ENCODE measurements around the gene PSMD8. TPM values are rescaled to one million over a fixed set of nuclear protein-coding genes. Genes with fewer than 3 reads are reported as not detected.

PSMD8 gene
- total and polyA plus RNA-seq, 4 donors: 89.3 to 134 (median 119) TPM

GRCh38 chr19:38389957-38390924 is 15.9 kb downstream of the PSMD8 start:
- TF ChIP-seq MAX (IDR thresholded peaks at IDR 0.05): no peak
- no peak for TF ChIP-seq RAD21 (IDR thresholded peaks at IDR 0.05)
- no peak for TF ChIP-seq REST (IDR thresholded peaks at IDR 0.05)
- no peak for TF ChIP-seq FOXA1 (IDR thresholded peaks at IDR 0.05)
- no peak for TF ChIP-seq HNF4A (conservative IDR thresholded peaks at IDR 0.05)
- TF ChIP-seq JUND (IDR thresholded peaks at IDR 0.05): no peak
- no peak for TF ChIP-seq RXRA (IDR thresholded peaks at IDR 0.05)
- TF ChIP-seq SP1 (IDR thresholded peaks at IDR 0.05): no peak
- TF ChIP-seq GABPA (IDR thresholded peaks at IDR 0.05 in 1 of 2, conservative IDR thresholded peaks at IDR 0.05 in 1 of 2): no peak
- TF ChIP-seq CTCF (IDR thresholded peaks at IDR 0.05; ENCODE audit: low read depth, low read length, missing input control): no peak
- TF ChIP-seq EGR1 (IDR thresholded peaks at IDR 0.05; ENCODE audit: low read depth in 2 of 2): no peak
- TF ChIP-seq TAF1 (conservative IDR thresholded peaks at IDR 0.05): no peak
- no peak for TF ChIP-seq ATF3 (IDR thresholded peaks at IDR 0.05)
- TF ChIP-seq HNF4G (IDR thresholded peaks at IDR 0.05): no peak
- no peak for TF ChIP-seq FOXA2 (IDR thresholded peaks at IDR 0.05)
- TF ChIP-seq NR2F2 (IDR thresholded peaks at IDR 0.05): no peak
- no peak for TF ChIP-seq YY1 (IDR thresholded peaks at IDR 0.05)
- DNase-seq (ENCODE audit: low spot score): no peak
- Histone ChIP-seq H3K9ac (ENCODE audit: low read depth in 1 of 2, low read length in 2 of 2) (no peak overlapping the region), H3K27ac (ENCODE audit: low read depth in 1 of 2, low read length in 2 of 2) (no peak overlapping the region), H3K4me1 (ENCODE audit: control insufficient read depth in 4 of 4, insufficient read depth in 4 of 4, low read length in 3 of 4) (peaks cover 7 to 23% (median 16%) of the 10 kb centered on the region in 4 donors), H3K4me3 (ENCODE audit: low read depth in 1 of 3, low read length in 3 of 3) (no peak overlapping the region), H3K36me3 (ENCODE audit: control insufficient read depth in 4 of 4, insufficient read depth in 3 of 4, low read depth in 1 of 4, low read length in 3 of 4) (no peaks in the 10 kb centered on the region), H3K9me3 (ENCODE audit: control insufficient read depth in 4 of 4, low read length in 3 of 4) (no peaks in the 10 kb centered on the region), H3K27me3 (ENCODE audit: control insufficient read depth in 4 of 4, insufficient read depth in 4 of 4, low read length in 3 of 4) (peaks cover 0 to 5% (median 0%) of the 10 kb centered on the region in 4 donors)
- 44% methylated on average over 22 of the region's 22 CpGs for WGBS

Measured in liver (tissue), 9 donors.